GM12878 (cell line): ENCODE results near the gene PHKB.
"Not testable (repeated sequence)": the region's sequence is repeated elsewhere in the genome, so short reads cannot be mapped to it uniquely, and the experiment has no call there.

Source experiments
- CBX5 ChIP-seq: sonication (generic); IDR thresholded peaks from 2 replicates; pipeline ENCODE4 v1.6.1; 2016; ENCODE audit warnings: low read depth, moderate library complexity, mild to moderate bottlenecking, inconsistent platforms
- NFXL1 ChIP-seq: fragments of 450-650 bp; IDR thresholded peaks from 2 replicates; pipeline ENCODE4 v1.6.1; 2017; ENCODE audit warnings: antibody characterized with exemption, mild to moderate bottlenecking, borderline replicate concordance

- TF ChIP-seq NFXL1, CBX5: not testable (repeated sequence)
Measured at GRCh38 chr16:47434274-47434673, 26.9 kb upstream of the PHKB start.
